Activated CD8-positive, alpha-beta T cell treated with anti-CD3 and anti-CD28 coated beads, Interleukin-2, amount 10 ng/mL, durations not matched to agents 7 days and 5 days (primary cell): Measurements from ENCODE around the gene ACAD9. TPM values are rescaled to one million over a fixed set of nuclear protein-coding genes. Genes with fewer than 3 reads are reported as not detected.
A peak's percentile ranks its signal among the peaks of the same experiment; 100 is the strongest.

Experiments
- ATAC-seq: fragments of 150-1000 bp; cut with Tn5 transposase; one replicate; pipeline ENCODE4 v1.10.0; 2021; ENCODE audit warnings: moderate library complexity
- CTCF ChIA-PET: fragments of 350-600 bp; sonication (Branson Sonifier 250); formaldehyde crosslinking; loops from one replicate; lab custom pipeline; 2021; ENCODE audit warnings: antibody characterized with exemption; lab: Charles Lee
- POLR2A ChIA-PET: fragments of 350-600 bp; sonication (Branson Sonifier 250); formaldehyde crosslinking; loops from one replicate; lab custom pipeline; 2021; ENCODE audit warnings: antibody characterized with exemption; lab: Charles Lee
- DNase-seq: peaks from one replicate; pipeline ENCODE4 v3.0.0-alpha.2; 2020
- H3K27ac Mint-ChIP-seq: one replicate; pipeline ENCODE4 v1.8.0; 2021; ENCODE audit warnings: mild to moderate bottlenecking, mixed read lengths
- H3K27me3 Mint-ChIP-seq: one replicate; pipeline ENCODE4 v1.8.0; 2021; ENCODE audit warnings: low read depth, mixed read lengths
- H3K36me3 Mint-ChIP-seq: one replicate; pipeline ENCODE4 v1.8.0; 2021; ENCODE audit warnings: low read depth, mixed read lengths
- H3K4me1 Mint-ChIP-seq: one replicate; pipeline ENCODE4 v1.8.0; 2021; ENCODE audit warnings: low read depth, mixed read lengths
- H3K4me3 Mint-ChIP-seq: one replicate; pipeline ENCODE4 v1.8.0; 2021; ENCODE audit warnings: mild to moderate bottlenecking, mixed read lengths
- H3K9me3 Mint-ChIP-seq: one replicate; pipeline ENCODE4 v1.8.0; 2022; ENCODE audit warnings: mixed read lengths; ENCODE audit not compliant: insufficient read depth
- total RNA-seq, 2 experiments: library from RNA; stranded (reverse); gene quantifications; one replicate each; pipeline ENCODE4 v1.2.3, GENCODE V29; 2021

The ACAD9 gene
- total RNA-seq, 2 experiments from 2014 or later = 61.3 to 68.3 TPM

- H3K27ac Mint-ChIP-seq = no peak overlapping the region
- peaks cover 19% of the 10 kb centered on the region for H3K4me1 Mint-ChIP-seq
- POLR2A ChIA-PET = interaction anchor here (0.6 to 2.5 kb wide), 3 partner anchors 43 to 186 kb away, joined by 3 to 13 read pairs (median 6); no protein-coding TSS in a partner anchor
- ATAC-seq (no peak), DNase-seq (no peak)
- CTCF ChIA-PET = interaction anchor here (0.9 to 3.6 kb wide), 5 partner anchors 30 to 167 kb away, joined by 4 to 35 read pairs (median 13); partner anchors contain the start of gene ACAD9
- no peaks in the 10 kb centered on the region for H3K27me3 Mint-ChIP-seq
- no peaks in the 10 kb centered on the region for H3K36me3 Mint-ChIP-seq
- H3K4me3 Mint-ChIP-seq = no peak overlapping the region
- no peaks in the 10 kb centered on the region for H3K9me3 Mint-ChIP-seq
Observed at GRCh38 chr3:128847666-128848370, 31.6 kb upstream of the ACAD9 start.

- no peak for ATAC-seq
- Mint-ChIP-seq H3K9me3 (peaks cover 2% of the 10 kb centered on the region), H3K27ac (no peak overlapping the region), H3K4me3 (no peak overlapping the region), H3K4me1 (peaks cover 17% of the 10 kb centered on the region), H3K36me3 (no peaks in the 10 kb centered on the region), H3K27me3 (no peaks in the 10 kb centered on the region)
- CTCF ChIA-PET = no interaction called here
- POLR2A ChIA-PET = no interaction called here
- DNase-seq = no peak
Observed at GRCh38 chr3:128848936-128849335, 30.5 kb upstream of the ACAD9 start.

GRCh38 chr3:128849911-128850455 lies 29.4 kb upstream of the ACAD9 start:
- Mint-ChIP-seq H3K4me1 (peaks cover 15% of the 10 kb centered on the region), H3K27ac (no peak overlapping the region), H3K36me3 (no peaks in the 10 kb centered on the region), H3K9me3 (peaks cover 8% of the 10 kb centered on the region), H3K27me3 (no peaks in the 10 kb centered on the region), H3K4me3 (no peak overlapping the region)
- ATAC-seq = no peak
- ChIA-PET CTCF (no interaction called here), POLR2A (interaction anchor here (0.7 kb wide), 1 partner anchor 400 kb away, joined by 3 read pairs; the partner anchor contains the start of gene COPG1)
- no peak for DNase-seq

GRCh38 chr3:128850544-128850943 lies 28.9 kb upstream of the ACAD9 start:
- no peaks in the 10 kb centered on the region for H3K27me3 Mint-ChIP-seq
- no peaks in the 10 kb centered on the region for H3K36me3 Mint-ChIP-seq
- no peak overlapping the region for H3K27ac Mint-ChIP-seq
- peaks cover 10% of the 10 kb centered on the region for H3K4me1 Mint-ChIP-seq
- H3K4me3 Mint-ChIP-seq = no peak overlapping the region
- peaks cover 8% of the 10 kb centered on the region for H3K9me3 Mint-ChIP-seq
- ATAC-seq = no peak
- CTCF ChIA-PET = no interaction called here
- DNase-seq = no peak
- POLR2A ChIA-PET = no interaction called here

GRCh38 chr3:128851601-128852000 lies 27.8 kb upstream of the ACAD9 start:
- CTCF ChIA-PET = no interaction called here
- ATAC-seq (no peak), DNase-seq (no peak)
- no peak overlapping the region for H3K4me3 Mint-ChIP-seq
- H3K4me1 Mint-ChIP-seq = peaks cover 1% of the 10 kb centered on the region
- H3K9me3 Mint-ChIP-seq = peaks cover 8% of the 10 kb centered on the region
- POLR2A ChIA-PET = no interaction called here
- H3K27ac Mint-ChIP-seq = no peak overlapping the region
- H3K36me3 Mint-ChIP-seq = no peaks in the 10 kb centered on the region
- no peaks in the 10 kb centered on the region for H3K27me3 Mint-ChIP-seq

- no peak overlapping the region for H3K4me3 Mint-ChIP-seq
- ATAC-seq (no peak), DNase-seq (no peak)
- POLR2A ChIA-PET = no interaction called here
- no peak overlapping the region for H3K27ac Mint-ChIP-seq
- H3K4me1 Mint-ChIP-seq = no peaks in the 10 kb centered on the region
- CTCF ChIA-PET = no interaction called here
- peaks cover 14% of the 10 kb centered on the region for H3K9me3 Mint-ChIP-seq
- H3K27me3 Mint-ChIP-seq = no peaks in the 10 kb centered on the region
- peaks cover 8% of the 10 kb centered on the region for H3K36me3 Mint-ChIP-seq
Observed at GRCh38 chr3:128853826-128854225, 25.6 kb upstream of the ACAD9 start.

GRCh38 chr3:128854475-128854874 lies 24.9 kb upstream of the ACAD9 start:
- ChIA-PET POLR2A (no interaction called here), CTCF (no interaction called here)
- ATAC-seq (no peak), DNase-seq (no peak)
- H3K27ac Mint-ChIP-seq = no peak overlapping the region
- H3K4me1 Mint-ChIP-seq = no peaks in the 10 kb centered on the region
- peaks cover 10% of the 10 kb centered on the region for H3K36me3 Mint-ChIP-seq
- H3K4me3 Mint-ChIP-seq = no peak overlapping the region
- H3K9me3 Mint-ChIP-seq = peaks cover 17% of the 10 kb centered on the region
- H3K27me3 Mint-ChIP-seq = no peaks in the 10 kb centered on the region

- H3K27ac Mint-ChIP-seq = no peak overlapping the region
- ChIA-PET POLR2A (no interaction called here), CTCF (interaction anchor here (1.2 kb wide), 1 partner anchor 10 kb away, joined by 5 read pairs; no protein-coding TSS in a partner anchor)
- H3K4me3 Mint-ChIP-seq = no peak overlapping the region
- DNase-seq = no peak
- peaks cover 24% of the 10 kb centered on the region for H3K9me3 Mint-ChIP-seq
- H3K27me3 Mint-ChIP-seq = no peaks in the 10 kb centered on the region
- no peak for ATAC-seq
- peaks cover 20% of the 10 kb centered on the region for H3K36me3 Mint-ChIP-seq
- H3K4me1 Mint-ChIP-seq = no peaks in the 10 kb centered on the region
Observed at GRCh38 chr3:128855569-128855968, 23.9 kb upstream of the ACAD9 start.

GRCh38 chr3:128858167-128858566 lies 21.3 kb upstream of the ACAD9 start:
- ChIA-PET POLR2A (no interaction called here), CTCF (no interaction called here)
- H3K27me3 Mint-ChIP-seq = no peaks in the 10 kb centered on the region
- no peak overlapping the region for H3K4me3 Mint-ChIP-seq
- ATAC-seq (no peak), DNase-seq (no peak)
- H3K36me3 Mint-ChIP-seq = peaks cover 28% of the 10 kb centered on the region
- H3K4me1 Mint-ChIP-seq = no peaks in the 10 kb centered on the region
- no peak overlapping the region for H3K27ac Mint-ChIP-seq
- H3K9me3 Mint-ChIP-seq = peaks cover 35% of the 10 kb centered on the region

GRCh38 chr3:128859630-128860029 lies 19.8 kb upstream of the ACAD9 start:
- Mint-ChIP-seq H3K36me3 (peaks cover 28% of the 10 kb centered on the region), H3K9me3 (peaks cover 26% of the 10 kb centered on the region), H3K4me3 (no peak overlapping the region), H3K27me3 (no peaks in the 10 kb centered on the region), H3K27ac (no peak overlapping the region), H3K4me1 (peaks cover under 1% of the 10 kb centered on the region)
- CTCF ChIA-PET = no interaction called here
- ATAC-seq = no peak
- no peak for DNase-seq
- POLR2A ChIA-PET = no interaction called here

- peaks cover 26% of the 10 kb centered on the region for H3K9me3 Mint-ChIP-seq
- ChIA-PET POLR2A (no interaction called here), CTCF (no interaction called here)
- peaks cover 28% of the 10 kb centered on the region for H3K36me3 Mint-ChIP-seq
- H3K27me3 Mint-ChIP-seq = no peaks in the 10 kb centered on the region
- ATAC-seq (no peak), DNase-seq (no peak)
- no peak overlapping the region for H3K4me3 Mint-ChIP-seq
- H3K4me1 Mint-ChIP-seq = peaks cover 1% of the 10 kb centered on the region
- no peak overlapping the region for H3K27ac Mint-ChIP-seq
Observed at GRCh38 chr3:128861491-128861890, 17.9 kb upstream of the ACAD9 start.

GRCh38 chr3:128863560-128863959 lies 15.9 kb upstream of the ACAD9 start:
- ChIA-PET POLR2A (no interaction called here), CTCF (interaction anchor here (0.9 to 1.9 kb wide), 3 partner anchors 12 to 18 kb away, joined by 3 to 6 read pairs (median 3); no protein-coding TSS in a partner anchor)
- DNase-seq = peak; percentile 29
- no peak overlapping the region for H3K4me3 Mint-ChIP-seq
- no peak for ATAC-seq
- no peak overlapping the region for H3K27ac Mint-ChIP-seq
- H3K27me3 Mint-ChIP-seq = no peaks in the 10 kb centered on the region
- peaks cover 1% of the 10 kb centered on the region for H3K4me1 Mint-ChIP-seq
- H3K36me3 Mint-ChIP-seq = peaks cover 23% of the 10 kb centered on the region
- peaks cover 22% of the 10 kb centered on the region for H3K9me3 Mint-ChIP-seq
